HEK293 (cell line): ENCODE data around the gene GJA10.

Experiments
- CTCF ChIA-PET: fragments of 350-600 bp; formaldehyde crosslinking; extraction: SDS; loops from one replicate; lab custom pipeline; 2021; ENCODE audit warnings: antibody characterized with exemption; lab: Yijun Ruan, JAX
- POLR2A ChIA-PET: fragments of 300-600 bp; formaldehyde crosslinking; extraction: SDS; loops from one replicate; lab custom pipeline; 2020; ENCODE audit warnings: antibody characterized with exemption, inconsistent platforms; lab: Yijun Ruan, JAX
- H3K27ac ChIP-seq: fragments of 200-500 bp; sonication (Bioruptor generic); 2 replicates; pipeline ENCODE4 v1.5.1; 2014; ENCODE audit warnings: low read depth, low read length, control low read depth, inconsistent platforms; ENCODE audit errors: extremely low read depth
- H3K36me3 ChIP-seq, 2 experiments: fragments of 200-500 bp in 1 of 2; sonication (Bioruptor generic) in 1 of 2; 1 replicate in 1 of 2; 2 replicates in 1 of 2; pipeline ENCODE4 v1.5.1; 2014 to 2017; ENCODE audit warnings: inconsistent platforms in 2 of 2, low read length in 2 of 2; ENCODE audit not compliant: control insufficient read depth in 2 of 2, insufficient read depth in 1 of 2
- H3K4me1 ChIP-seq: fragments of 200-500 bp; sonication (Bioruptor generic); 2 replicates; pipeline ENCODE4 v1.5.1; 2014; ENCODE audit warnings: mild to moderate bottlenecking, low read length, inconsistent platforms; ENCODE audit not compliant: control insufficient read depth, insufficient read depth
- H3K4me3 ChIP-seq: 2 replicates; pipeline ENCODE4 v1.5.1; 2011; ENCODE audit warnings: low read depth, mild to moderate bottlenecking, control low read depth, low read length, moderate library complexity
- H3K9me3 ChIP-seq: fragments of 200-500 bp; sonication (Bioruptor generic); 2 replicates; pipeline ENCODE4 v1.5.1; 2014; ENCODE audit warnings: low read depth, low read length, inconsistent platforms; ENCODE audit not compliant: control insufficient read depth, insufficient read depth
- PRDM4 ChIP-seq: fragments of 450-650 bp; formaldehyde crosslinking; IDR thresholded peaks from 2 replicates; pipeline ENCODE4 v1.5.1; 2017; ENCODE audit warnings: missing biosample characterization, missing genetic modification characterization
- REST ChIP-seq: fragments of 450-650 bp; formaldehyde crosslinking; IDR thresholded peaks from 2 replicates; pipeline ENCODE4 v1.5.1; 2016; ENCODE audit warnings: missing biosample characterization, missing genetic modification characterization
- SETDB1 ChIP-seq: IDR thresholded peaks from one replicate; pipeline ENCODE4 v1.6.1; 2017; ENCODE audit warnings: mild to moderate bottlenecking, low read length, moderate library complexity, mixed read lengths; ENCODE audit not compliant: insufficient read length
- ZNF112 ChIP-seq: fragments of 450-650 bp; formaldehyde crosslinking; IDR thresholded peaks from 2 replicates; pipeline ENCODE4 v1.5.0; 2017; ENCODE audit warnings: missing biosample characterization, missing genetic modification characterization
- ZNF19 ChIP-seq: fragments of 450-650 bp; formaldehyde crosslinking; IDR thresholded peaks from 2 replicates; pipeline ENCODE4; 2016; ENCODE audit warnings: missing biosample characterization, missing genetic modification characterization, low read depth
- ZNF280D ChIP-seq: fragments of 450-650 bp; formaldehyde crosslinking; IDR thresholded peaks from 2 replicates; pipeline ENCODE4 v1.5.1; 2016; ENCODE audit warnings: missing biosample characterization, missing genetic modification characterization
- ZNF398 ChIP-seq: fragments of 450-650 bp; formaldehyde crosslinking; IDR thresholded peaks from 2 replicates; pipeline ENCODE4 v1.5.1; 2017; ENCODE audit warnings: missing biosample characterization, missing genetic modification characterization
- ZNF473 ChIP-seq: fragments of 450-650 bp; formaldehyde crosslinking; IDR thresholded peaks from 2 replicates; pipeline ENCODE4 v1.5.1; 2017; ENCODE audit warnings: missing biosample characterization, missing genetic modification characterization
- ZNF488 ChIP-seq: fragments of 450-650 bp; formaldehyde crosslinking; IDR thresholded peaks from 2 replicates; pipeline ENCODE4 v1.5.1; 2016; ENCODE audit warnings: missing biosample characterization, missing genetic modification characterization
- ZNF600 ChIP-seq: fragments of 450-650 bp; formaldehyde crosslinking; IDR thresholded peaks from 2 replicates; pipeline ENCODE4 v1.5.1; 2016; ENCODE audit warnings: missing biosample characterization, missing genetic modification characterization
- ZNF626 ChIP-seq: fragments of 450-650 bp; sonication (Bioruptor Pico); formaldehyde crosslinking; IDR thresholded peaks from 2 replicates; pipeline ENCODE4 v1.5.1; 2018; ENCODE audit warnings: missing biosample characterization, missing genetic modification characterization, inconsistent platforms
- ZNF664 ChIP-seq: fragments of 450-650 bp; formaldehyde crosslinking; IDR thresholded peaks from 2 replicates; pipeline ENCODE4 v1.5.1; 2016; ENCODE audit warnings: missing biosample characterization, missing genetic modification characterization
- ZNF843 ChIP-seq: fragments of 450-650 bp; formaldehyde crosslinking; IDR thresholded peaks from 2 replicates; pipeline ENCODE4 v1.5.1; 2016; ENCODE audit warnings: missing biosample characterization, missing genetic modification characterization
- ZSCAN5A ChIP-seq: fragments of 450-650 bp; formaldehyde crosslinking; IDR thresholded peaks from 2 replicates; pipeline ENCODE4 v1.5.1; 2016; ENCODE audit warnings: missing biosample characterization, missing genetic modification characterization
- TF ChIP-seq, protein P1 (sequence below): fragments of 450-650 bp; formaldehyde crosslinking; IDR thresholded peaks from 2 replicates; pipeline ENCODE4 v1.5.1; 2016; ENCODE audit warnings: missing biosample characterization, missing genetic modification characterization
- TF ChIP-seq, protein P2 (sequence below): fragments of 450-650 bp; formaldehyde crosslinking; IDR thresholded peaks from 2 replicates; pipeline ENCODE4 v1.5.1; 2016; ENCODE audit warnings: missing biosample characterization, missing genetic modification characterization, low read depth

The GJA10 gene

DNA sequence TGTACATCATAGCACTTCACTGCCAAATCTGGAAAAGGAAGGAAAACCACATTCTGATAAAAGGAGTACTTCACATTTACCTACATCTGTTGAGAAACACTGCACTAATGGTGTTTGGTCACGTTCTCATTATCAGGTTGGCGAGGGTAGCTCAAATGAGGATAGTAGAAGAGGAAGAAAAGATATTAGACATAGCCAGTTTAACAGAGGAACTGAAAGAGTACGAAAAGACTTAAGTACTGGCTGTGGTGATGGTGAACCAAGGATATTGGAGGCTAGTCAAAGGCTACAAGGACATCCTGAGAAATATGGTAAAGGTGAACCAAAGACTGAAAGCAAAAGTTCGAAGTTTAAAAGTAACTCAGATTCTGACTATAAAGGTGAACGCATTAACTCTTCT lies 32.0 kb upstream of the GJA10 start:
- Histone ChIP-seq H3K9me3 (no peaks in the 10 kb centered on the region), H3K4me1 (no peaks in the 10 kb centered on the region), H3K27ac (no peak overlapping the region), H3K36me3 (peaks cover 73 to 95% of the 10 kb centered on the region in 2 experiments), H3K4me3 (no peak overlapping the region)
- CTCF ChIA-PET, result interaction anchor here (1.3 kb wide), 1 partner anchor 9 kb away, joined by 4 read pairs; no protein-coding TSS in a partner anchor
- TF ChIP-seq ZNF626 (tag by site-specific recombination), result no peak
- TF ChIP-seq ZNF112 (tag by site-specific recombination), result no peak
- TF ChIP-seq ZNF473 (tag by site-specific recombination), result no peak
- no peak for TF ChIP-seq PRDM4
- no peak for TF ChIP-seq ZNF664 (tag by site-specific recombination)
- TF ChIP-seq, protein P1, sequence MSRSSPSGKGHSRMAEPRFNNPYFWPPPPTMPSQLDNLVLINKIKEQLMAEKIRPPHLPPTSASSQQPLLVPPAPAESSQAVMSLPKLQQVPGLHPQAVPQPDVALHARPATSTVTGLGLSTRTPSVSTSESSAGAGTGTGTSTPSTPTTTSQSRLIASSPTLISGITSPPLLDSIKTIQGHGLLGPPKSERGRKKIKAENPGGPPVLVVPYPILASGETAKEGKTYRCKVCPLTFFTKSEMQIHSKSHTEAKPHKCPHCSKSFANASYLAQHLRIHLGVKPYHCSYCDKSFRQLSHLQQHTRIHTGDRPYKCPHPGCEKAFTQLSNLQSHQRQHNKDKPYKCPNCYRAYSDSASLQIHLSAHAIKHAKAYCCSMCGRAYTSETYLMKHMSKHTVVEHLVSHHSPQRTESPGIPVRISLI (tag by site-specific recombination), result no peak
- TF ChIP-seq ZNF843 (tag by site-specific recombination), result no peak
- TF ChIP-seq ZNF600 (tag by site-specific recombination), result no peak
- POLR2A ChIA-PET, result no interaction called here

DNA sequence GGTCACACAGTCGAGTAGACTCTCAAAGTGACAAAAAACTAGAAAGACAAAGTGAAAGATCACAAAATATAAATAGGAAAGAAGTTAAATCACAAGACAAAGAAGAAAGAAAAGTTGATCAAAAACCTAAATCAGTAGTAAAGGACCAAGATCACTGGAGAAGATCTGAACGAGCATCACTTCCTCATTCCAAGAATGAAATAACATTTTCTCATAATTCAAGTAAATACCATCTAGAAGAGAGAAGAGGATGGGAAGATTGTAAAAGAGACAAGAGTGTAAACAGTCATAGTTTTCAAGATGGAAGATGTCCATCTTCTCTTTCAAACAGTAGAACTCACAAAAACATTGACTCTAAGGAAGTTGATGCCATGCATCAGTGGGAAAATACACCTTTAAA lies 31.6 kb upstream of the GJA10 start:
- ChIA-PET CTCF (interaction anchor here (1.3 kb wide), 1 partner anchor 10 kb away, joined by 4 read pairs; no protein-coding TSS in a partner anchor), POLR2A (no interaction called here)
- H3K27ac ChIP-seq, result no peak overlapping the region
- no peaks in the 10 kb centered on the region for H3K9me3 ChIP-seq
- H3K4me1 ChIP-seq, result no peaks in the 10 kb centered on the region
- H3K36me3 ChIP-seq, result peaks cover 69 to 95% of the 10 kb centered on the region in 2 experiments
- no peak overlapping the region for H3K4me3 ChIP-seq
- TF ChIP-seq ZNF19 (tag by site-specific recombination) (no peak), ZNF280D (no peak), ZNF398 (tag by site-specific recombination) (no peak), ZNF488 (tag by site-specific recombination) (no peak), SETDB1 (no peak), REST (no peak), ZSCAN5A (tag by site-specific recombination) (no peak)
- TF ChIP-seq, protein P2, sequence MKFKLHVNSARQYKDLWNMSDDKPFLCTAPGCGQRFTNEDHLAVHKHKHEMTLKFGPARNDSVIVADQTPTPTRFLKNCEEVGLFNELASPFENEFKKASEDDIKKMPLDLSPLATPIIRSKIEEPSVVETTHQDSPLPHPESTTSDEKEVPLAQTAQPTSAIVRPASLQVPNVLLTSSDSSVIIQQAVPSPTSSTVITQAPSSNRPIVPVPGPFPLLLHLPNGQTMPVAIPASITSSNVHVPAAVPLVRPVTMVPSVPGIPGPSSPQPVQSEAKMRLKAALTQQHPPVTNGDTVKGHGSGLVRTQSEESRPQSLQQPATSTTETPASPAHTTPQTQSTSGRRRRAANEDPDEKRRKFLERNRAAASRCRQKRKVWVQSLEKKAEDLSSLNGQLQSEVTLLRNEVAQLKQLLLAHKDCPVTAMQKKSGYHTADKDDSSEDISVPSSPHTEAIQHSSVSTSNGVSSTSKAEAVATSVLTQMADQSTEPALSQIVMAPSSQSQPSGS (tag by site-specific recombination), result no peak
